Adipocyte (in vitro differentiated cells): ENCODE measurements around the gene PPP2R3A.
A peak's percentile ranks its signal among the peaks of the same experiment; 100 is the strongest.
"Not testable (repeated sequence)": the region's sequence is repeated elsewhere in the genome, so short reads cannot be mapped to it uniquely, and the experiment has no call there.

Experiments used
- DNase-seq: peaks from one replicate; pipeline ENCODE4 v3.0.0-alpha.2; 2015; ENCODE audit warnings: low read depth
- H3K27me3 ChIP-seq: replicated peaks from 2 replicates; pipeline ENCODE4 v1.7.0; 2013; ENCODE audit warnings: mild to moderate bottlenecking, low read length, moderate library complexity; ENCODE audit not compliant: control insufficient read depth, insufficient read depth
- H3K36me3 ChIP-seq: 2 replicates; pipeline ENCODE4 v1.7.0; 2013; ENCODE audit warnings: low read length, mild to moderate bottlenecking, moderate library complexity; ENCODE audit not compliant: control insufficient read depth, insufficient read depth, severe bottlenecking
- H3K4me1 ChIP-seq: 2 replicates; pipeline ENCODE4 v1.7.0; 2013; ENCODE audit warnings: mild to moderate bottlenecking, low read length, moderate library complexity; ENCODE audit not compliant: control insufficient read depth, insufficient read depth
- H3K4me3 ChIP-seq: 2 replicates; pipeline ENCODE4 v1.7.0; 2013; ENCODE audit warnings: mild to moderate bottlenecking, low read length, moderate library complexity
- H3K9ac ChIP-seq: 2 replicates; pipeline ENCODE4 v1.7.0; 2013; ENCODE audit warnings: mild to moderate bottlenecking, low read length, moderate library complexity
- H3K9me3 ChIP-seq: 2 replicates; pipeline ENCODE4 v1.7.0; 2013; ENCODE audit warnings: mild to moderate bottlenecking, low read length, moderate library complexity; ENCODE audit not compliant: control insufficient read depth

PPP2R3A gene

DNA sequence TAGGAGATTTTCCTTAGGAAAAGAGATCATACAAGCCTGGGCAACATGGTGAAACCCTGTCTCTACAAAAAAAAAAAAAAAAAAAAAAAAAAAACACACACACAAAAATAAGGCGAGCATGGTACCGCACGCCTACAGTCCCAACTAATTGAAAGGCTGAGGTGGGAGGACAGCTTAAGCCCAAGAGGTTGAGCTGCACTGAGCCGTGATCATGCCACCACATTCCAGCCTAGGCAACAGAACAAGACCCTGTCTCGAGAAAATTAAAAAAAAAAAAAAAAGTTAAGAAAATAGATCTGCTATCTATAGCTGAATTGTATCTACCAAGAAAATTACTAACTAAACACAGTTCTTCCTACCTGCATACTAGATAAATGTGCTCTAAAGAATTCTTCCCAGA, 223.5 kb downstream of the PPP2R3A start:
- no peak for DNase-seq

GRCh38 chr3:136189859-136190617, 224.5 kb downstream of the PPP2R3A start:
- Histone ChIP-seq H3K27me3 (no peaks in the 10 kb centered on the region), H3K36me3 (no peaks in the 10 kb centered on the region)

More for the DNA sequence above, 223.5 kb downstream of the PPP2R3A start:
- Histone ChIP-seq H3K9me3 (no peaks in the 10 kb centered on the region), H3K4me3 (no peak overlapping the region), H3K9ac (no peak overlapping the region), H3K4me1 (peaks cover 53% of the 10 kb centered on the region), H3K36me3 (no peaks in the 10 kb centered on the region), H3K27me3 (no peaks in the 10 kb centered on the region)

DNA sequence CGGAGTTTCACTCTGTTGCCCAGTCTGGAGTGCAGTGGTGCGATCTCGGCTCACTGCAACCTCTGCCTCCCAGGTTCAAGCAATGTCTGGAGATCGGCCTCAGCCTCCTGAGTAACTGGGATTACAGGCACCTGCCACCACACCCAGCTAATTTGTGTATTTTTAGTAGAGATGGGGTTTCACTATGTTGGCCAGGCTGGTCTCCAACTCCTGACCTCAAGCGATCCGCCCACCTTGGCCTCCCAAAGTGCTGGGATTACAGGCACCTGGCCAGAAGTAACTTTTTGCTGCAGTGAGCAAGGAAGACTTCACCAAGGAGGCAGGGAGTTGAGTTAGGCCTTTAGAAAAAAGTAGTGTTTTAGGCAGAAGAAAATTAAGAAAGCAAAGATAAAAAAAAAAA, 226.7 kb downstream of the PPP2R3A start:
- not testable (repeated sequence) for H3K36me3 ChIP-seq, H3K27me3 ChIP-seq, H3K9me3 ChIP-seq, DNase-seq
- peak overlapping the region; percentile 95 for H3K9ac ChIP-seq
- H3K4me1 ChIP-seq, result peaks cover 32% of the 10 kb centered on the region
- peak overlapping the region; percentile 92 for H3K4me3 ChIP-seq

More at GRCh38 chr3:136189859-136190617, 224.5 kb downstream of the PPP2R3A start:
- Histone ChIP-seq H3K9ac (no peak overlapping the region), H3K4me3 (no peak overlapping the region), H3K4me1 (peaks cover 50% of the 10 kb centered on the region), H3K9me3 (no peaks in the 10 kb centered on the region)
- DNase-seq, result no peak

DNA sequence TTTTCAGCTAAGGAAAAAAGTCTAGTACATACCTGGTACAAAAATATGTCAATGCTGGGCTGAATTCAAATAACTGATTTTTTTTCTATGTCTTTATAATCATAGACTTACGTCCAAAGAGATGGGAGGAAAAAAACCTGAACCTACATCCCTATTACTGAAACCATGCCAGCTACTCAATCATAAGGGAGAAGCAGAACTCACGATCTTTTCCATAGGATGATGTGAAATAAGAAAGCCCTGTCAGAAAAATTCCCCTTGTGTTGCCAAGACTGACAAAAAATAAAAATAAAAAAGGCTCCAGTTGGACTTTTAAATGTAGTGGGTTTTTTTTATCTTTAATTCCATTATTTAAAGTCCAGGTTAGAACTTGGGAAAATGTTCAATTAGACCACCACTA, 227.3 kb downstream of the PPP2R3A start:
- peaks cover 38% of the 10 kb centered on the region for H3K4me1 ChIP-seq
- peak overlapping the region; percentile 95 for H3K9ac ChIP-seq
- H3K36me3 ChIP-seq, result no peaks in the 10 kb centered on the region
- no peaks in the 10 kb centered on the region for H3K27me3 ChIP-seq
- peak; percentile 51 for DNase-seq
- no peaks in the 10 kb centered on the region for H3K9me3 ChIP-seq
- H3K4me3 ChIP-seq, result peak overlapping the region; percentile 92

GRCh38 chr3:136193278-136194054, 227.9 kb downstream of the PPP2R3A start:
- peak; percentile 50 for DNase-seq
- peak overlapping the region; percentile 95 for H3K9ac ChIP-seq
- H3K27me3 ChIP-seq, result no peaks in the 10 kb centered on the region
- no peaks in the 10 kb centered on the region for H3K36me3 ChIP-seq
- H3K9me3 ChIP-seq, result no peaks in the 10 kb centered on the region
- H3K4me1 ChIP-seq, result peaks cover 41% of the 10 kb centered on the region
- H3K4me3 ChIP-seq, result peak overlapping the region; percentile 92

DNA sequence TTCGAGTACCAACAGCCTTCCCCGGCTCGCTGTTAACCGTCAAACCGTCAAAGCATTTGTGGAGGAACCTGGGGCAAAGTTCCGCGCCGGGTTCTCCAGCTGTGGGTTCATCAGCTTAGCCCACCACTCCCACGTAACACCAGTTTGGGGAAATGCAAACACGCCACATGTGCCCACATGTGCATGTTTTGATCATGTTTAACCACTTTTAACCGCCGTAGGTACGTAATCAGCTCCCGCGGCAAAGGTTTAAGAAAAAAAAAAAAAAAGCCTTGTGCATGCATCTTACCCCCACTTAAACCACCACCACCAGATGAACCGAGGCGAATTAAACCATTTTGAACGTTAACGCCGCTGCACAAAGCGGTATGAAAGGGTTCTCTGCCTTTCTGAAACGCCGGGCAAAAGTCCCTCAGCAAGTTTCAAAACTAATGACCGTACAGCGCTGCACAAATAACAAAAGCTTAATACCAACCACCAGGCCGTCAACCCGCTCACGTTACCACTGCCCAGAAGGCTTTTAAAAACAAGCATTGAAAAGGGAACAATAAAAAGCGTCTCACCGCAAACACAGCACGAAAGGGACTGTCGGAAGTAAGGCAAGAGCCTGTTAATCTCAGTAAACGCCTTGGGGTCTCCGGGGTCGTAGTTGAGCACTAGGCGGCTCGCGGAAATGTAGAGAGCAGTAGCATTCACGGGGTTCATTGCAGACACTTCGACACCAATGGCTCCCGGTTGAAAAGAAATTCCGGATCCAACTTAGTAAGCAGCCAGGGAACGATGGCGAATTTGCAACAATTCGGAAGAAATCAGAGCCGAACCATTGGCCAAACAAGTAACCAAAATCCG, 229.1 kb downstream of the PPP2R3A start:
- no peaks in the 10 kb centered on the region for H3K27me3 ChIP-seq
- H3K9ac ChIP-seq, result peak overlapping the region; percentile 95
- peak overlapping the region; percentile 92 for H3K4me3 ChIP-seq
- H3K4me1 ChIP-seq, result peaks cover 41% of the 10 kb centered on the region
- DNase-seq, result peak; percentile 52
- H3K36me3 ChIP-seq, result no peaks in the 10 kb centered on the region
- H3K9me3 ChIP-seq, result no peaks in the 10 kb centered on the region

DNA sequence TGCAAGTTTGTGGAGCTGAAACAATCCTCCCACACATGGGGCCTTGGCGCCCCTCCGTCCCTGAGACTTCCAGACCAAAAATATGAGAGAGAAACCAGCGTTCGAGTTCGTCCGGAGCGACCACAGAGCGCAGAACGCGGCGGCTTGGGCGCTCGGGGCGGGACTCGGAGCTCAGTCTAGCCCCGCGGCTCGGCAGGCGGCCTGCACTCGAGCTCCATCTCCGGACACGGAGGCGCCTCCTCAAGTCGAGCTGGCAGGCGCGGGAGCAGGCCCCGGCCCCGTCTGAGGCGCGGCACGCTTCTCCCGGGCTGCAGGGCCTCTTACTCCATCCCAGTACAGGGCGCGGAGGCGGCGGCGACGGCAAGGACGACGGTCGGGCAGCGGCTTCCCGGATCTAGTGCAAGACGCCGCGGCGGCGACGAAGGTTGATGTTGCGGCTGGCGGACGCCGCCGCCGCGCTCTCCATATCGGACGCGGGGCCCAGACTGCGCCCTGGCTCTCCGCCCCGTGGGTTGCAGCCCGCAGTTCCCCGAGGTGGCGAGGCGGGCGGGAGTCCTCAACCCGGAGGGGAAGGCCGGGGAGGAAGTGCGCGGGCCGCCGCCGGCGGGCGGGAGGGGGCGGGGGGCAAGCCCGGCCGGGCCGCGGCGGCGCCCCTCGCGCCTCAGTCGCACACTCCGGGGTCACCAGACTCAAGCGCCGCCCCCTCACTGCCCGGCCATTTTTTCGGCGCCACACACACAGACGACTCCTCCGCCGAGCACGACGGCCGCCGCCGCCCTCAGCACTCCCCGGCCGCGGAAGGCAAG, 229.9 kb downstream of the PPP2R3A start:
- H3K9ac ChIP-seq, result peak overlapping the region; percentile 95
- H3K4me3 ChIP-seq, result peak overlapping the region; percentile 92
- H3K27me3 ChIP-seq, result no peaks in the 10 kb centered on the region
- peaks cover 37% of the 10 kb centered on the region for H3K4me1 ChIP-seq
- DNase-seq, result peak; percentile 85
- H3K9me3 ChIP-seq, result no peaks in the 10 kb centered on the region
- H3K36me3 ChIP-seq, result no peaks in the 10 kb centered on the region

DNA sequence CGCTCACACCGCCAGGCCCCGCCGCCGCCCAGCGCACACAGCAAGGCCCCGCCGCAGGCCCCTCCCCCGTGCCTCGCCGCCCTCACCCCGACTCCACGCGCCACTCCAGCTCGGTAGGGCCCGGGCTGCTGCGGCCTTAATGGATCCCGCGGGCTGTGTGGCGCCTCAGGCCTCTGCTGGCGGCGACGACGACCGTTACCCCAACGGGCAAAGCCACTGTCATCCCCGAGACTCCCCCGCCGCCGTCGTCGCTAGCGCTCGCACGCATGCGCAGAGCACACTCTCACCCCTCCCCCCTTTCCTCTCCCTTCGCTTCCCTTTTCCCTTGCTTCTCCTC, 230.5 kb downstream of the PPP2R3A start, which contains the start of gene MSL2:
Gene MSL2, minus strand, starts transcription at position 272 of the 337 bp plus-strand sequence. CDS start 1,222 bp downstream, outside the sequence.
- Histone ChIP-seq H3K4me1 (peaks cover 31% of the 10 kb centered on the region), H3K27me3 (no peaks in the 10 kb centered on the region), H3K9me3 (no peaks in the 10 kb centered on the region), H3K36me3 (no peaks in the 10 kb centered on the region), H3K9ac (peak within 1 kb of the TSS; percentile 95), H3K4me3 (peak within 1 kb of the TSS; percentile 92)
- no peak for DNase-seq

DNA sequence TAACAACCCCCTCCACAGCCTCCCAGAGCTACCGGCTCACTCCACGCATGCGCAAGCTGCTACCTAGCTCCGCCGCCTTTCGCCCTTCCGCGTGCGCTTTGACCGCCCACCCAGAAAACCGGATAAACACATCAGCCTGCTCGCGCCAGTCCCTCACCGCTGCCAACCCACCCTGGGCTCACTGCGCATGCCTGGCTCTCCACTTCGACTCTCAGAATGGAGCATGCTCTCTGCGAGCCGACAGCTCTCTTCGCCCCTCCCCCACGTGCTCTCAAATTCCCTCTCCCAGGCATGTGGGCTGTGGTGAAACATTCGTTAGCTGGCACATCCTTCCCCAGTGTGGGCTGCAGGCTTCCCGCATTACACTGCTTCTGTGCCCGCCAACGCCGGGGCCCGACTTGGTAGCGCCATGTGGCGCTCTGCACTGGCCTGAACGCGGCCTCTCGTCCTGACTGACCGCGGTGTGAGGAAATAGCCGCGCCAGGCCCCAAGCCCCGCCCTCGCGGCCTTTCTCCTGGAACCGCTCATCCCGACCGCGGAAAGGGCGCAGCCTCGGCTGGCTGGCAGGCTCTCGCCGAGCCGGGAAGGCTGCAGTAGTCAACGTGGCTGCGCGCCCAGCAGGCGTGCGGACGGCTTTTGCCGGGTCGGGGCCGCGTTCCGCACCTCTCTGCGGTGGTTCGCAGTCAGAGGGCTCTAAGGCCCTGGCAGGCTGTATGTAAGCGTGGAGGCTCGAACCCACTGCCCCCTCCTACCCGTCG, 231.1 kb downstream of the PPP2R3A start:
- Histone ChIP-seq H3K27me3 (no peaks in the 10 kb centered on the region), H3K4me3 (peak overlapping the region; percentile 92), H3K4me1 (peaks cover 25% of the 10 kb centered on the region), H3K9me3 (no peaks in the 10 kb centered on the region), H3K36me3 (no peaks in the 10 kb centered on the region), H3K9ac (peak overlapping the region; percentile 95)
- DNase-seq, result peak; percentile 100
